Heart left ventricle (tissue), 13 donors: ENCODE results near the gene PCED1B.
"Not testable (repeated sequence)": the region's sequence is repeated elsewhere in the genome, so short reads cannot be mapped to it uniquely, and the experiment has no call there.

Source experiments
- CTCF ChIP-seq, 12 donors: fragments of 200-600 bp; sonication (generic) in 4 of 12; IDR thresholded peaks; one replicate each; pipeline versions ENCODE4 v1.5.0 to v1.8.0; 2018 to 2022; ENCODE audit warnings: antibody characterized with exemption in 12 of 12, mild to moderate bottlenecking in 5 of 12
- POLR2A ChIP-seq, 2 donors: fragments of 450-650 bp; IDR thresholded peaks; one replicate each; pipeline ENCODE4 v1.6.1; 2017; ENCODE audit warnings: antibody characterized with exemption in 2 of 2, mild to moderate bottlenecking in 2 of 2, moderate library complexity in 2 of 2
- donor health status: ischemic (EF 13 %, LVEDD 7.1; RV severe dilation, severe dysfunction).
- donor health status: DM: no; HTN: yes; CAD: no.
- donor health status: DM: no; HTN: no; CAD: no.
- donor health status: ischemic (EF 25% LVEDD 6.9; RV normal size, moderate dysfunction).
- donor health status: ischemic (EF 25% LVEDD 5.7; RV mildly dilated, moderate dysfunction).
- donor health status: ischemic (EF 35%, LVEDD 5.7; RV mildly dilated, moderate dysfunction).
- donor health status: nonischemic (EF 11% LVEDD 7.7; RV severe dilation, severe dysfunction).
- donor health status: DM: yes; HTN: yes; CAD: no.
- donor health status: PGD.
- donor health status: ischemic (EF 29% LVEDD 5.4; RV normal size, mild dysfunction).
- donor health status: nonischemic (EF 23%, LVEDD 6.1; RV moderate dilation, normal function).

GRCh38 chr12:47058640-47059039 is 20.8 kb upstream of the PCED1B start:
- TF ChIP-seq CTCF, POLR2A (IDR thresholded peaks at IDR 0.05): not testable (repeated sequence)
